GM18861 (cell line): Measurements from ENCODE around the gene PIGN.
"Not testable (repeated sequence)": the region's sequence is repeated elsewhere in the genome, so short reads cannot be mapped to it uniquely, and the experiment has no call there.

ENCODE experiments used
- ATAC-seq: cut with Tn5 transposase; IDR thresholded peaks from one replicate; pipeline ENCODE4 v1.9.1; 2021; ENCODE audit not compliant: unreplicated experiment

The PIGN gene

GRCh38 chr18:62069556-62069955 is 117.3 kb downstream of the PIGN start:
- ATAC-seq: no peak

DNA sequence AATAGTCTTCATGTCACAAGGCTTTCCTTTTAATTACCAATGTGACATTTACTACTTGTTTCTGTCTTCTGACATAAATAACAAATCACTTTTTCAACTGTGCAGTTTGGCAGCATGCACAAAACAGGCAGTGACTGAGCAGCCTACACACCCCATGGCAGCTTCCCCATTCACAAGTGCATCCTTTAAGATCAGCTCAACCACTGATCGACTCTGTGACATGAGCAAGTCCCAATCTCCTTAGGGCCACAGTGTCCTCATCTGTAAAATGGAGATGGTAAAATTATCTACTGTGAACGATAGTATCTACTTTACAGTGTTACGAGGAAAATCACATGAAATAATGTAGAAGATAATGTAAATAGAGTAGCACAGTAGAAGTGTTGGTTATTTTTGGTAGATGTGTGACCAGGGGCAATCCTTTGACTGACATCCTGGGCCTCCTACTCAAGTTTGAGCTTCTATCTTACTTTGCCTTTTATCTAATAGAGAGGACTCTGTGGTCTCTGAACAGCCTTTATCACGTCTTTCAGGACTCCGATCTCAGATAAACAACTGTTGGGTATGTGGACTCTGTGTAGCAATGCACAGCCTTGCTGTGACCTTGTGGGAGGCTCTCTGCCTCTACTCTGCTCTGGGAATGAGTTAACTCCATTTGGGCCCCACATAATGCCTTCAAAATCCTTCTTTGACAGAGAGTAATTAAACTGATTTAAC is 120.6 kb downstream of the PIGN start:
- ATAC-seq: no peak

DNA sequence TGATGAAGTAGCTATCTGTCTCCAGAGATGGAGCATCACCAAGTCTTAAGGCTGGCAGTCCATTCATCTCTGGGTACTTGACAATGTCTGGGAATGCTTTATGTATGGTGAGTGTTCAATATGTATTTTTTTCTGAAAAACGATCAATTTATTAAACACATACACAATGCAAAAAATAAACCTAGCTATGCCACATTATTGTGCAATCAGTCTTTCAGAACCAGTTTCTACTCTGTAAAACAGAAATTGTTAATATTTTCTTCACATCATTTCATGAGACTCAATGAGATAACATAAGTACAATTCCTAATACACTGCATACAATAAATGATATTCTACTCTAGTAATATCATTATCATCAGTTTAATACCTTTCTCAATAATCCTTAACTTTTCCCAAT is 122.5 kb downstream of the PIGN start:
- no peak for ATAC-seq

GRCh38 chr18:62061821-62062478 is 124.9 kb downstream of the PIGN start:
- no peak for ATAC-seq

GRCh38 chr18:62060820-62061219 is 126.0 kb downstream of the PIGN start:
- ATAC-seq: no peak

DNA sequence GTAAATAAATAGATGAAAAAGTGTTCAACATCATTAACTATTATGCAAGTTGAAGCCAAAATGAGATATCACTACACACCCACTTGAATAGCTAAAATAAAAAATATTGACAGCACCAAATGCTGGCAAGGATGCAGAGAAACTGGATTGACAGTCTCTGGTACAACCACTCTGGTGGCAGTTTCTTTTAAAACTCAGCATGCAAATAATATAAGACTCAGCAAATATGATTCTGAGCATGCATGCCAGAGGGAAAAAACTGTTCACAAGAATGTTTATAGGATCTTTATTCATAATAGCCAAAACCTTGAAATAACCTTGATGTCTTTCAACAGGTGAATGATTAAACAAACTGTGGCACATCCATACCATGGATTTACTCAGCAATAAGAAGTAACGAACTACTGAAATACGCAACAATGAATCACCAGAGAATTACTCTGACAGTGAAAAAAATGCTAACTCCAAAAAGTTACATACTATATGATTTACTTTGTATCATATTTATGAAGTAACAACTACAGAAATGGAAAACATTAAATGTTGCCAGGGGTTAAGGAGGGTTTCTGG is 131.8 kb downstream of the PIGN start:
- ATAC-seq: no peak

DNA sequence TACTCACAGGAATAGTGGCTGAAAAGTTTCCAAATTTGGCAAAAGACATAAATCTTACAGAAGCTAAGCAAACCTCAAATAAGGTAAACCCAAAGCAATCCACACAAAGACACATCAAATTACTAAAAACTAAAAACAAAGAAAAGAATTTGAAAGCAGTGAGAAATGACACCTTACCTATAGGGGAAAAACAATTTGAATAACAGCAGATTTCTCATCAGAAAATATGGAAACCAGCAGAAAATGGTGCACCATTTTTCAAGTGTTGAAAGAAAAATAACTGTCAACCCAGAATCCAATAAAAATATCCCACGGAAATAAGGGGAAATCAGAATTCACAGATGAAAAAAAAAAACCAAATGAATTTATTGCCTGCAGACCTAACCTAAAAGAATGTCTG is 138.6 kb downstream of the PIGN start:
- ATAC-seq: no peak

- no peak for ATAC-seq
Observed at GRCh38 chr18:62045316-62045715, 141.5 kb downstream of the PIGN start.

- ATAC-seq: no peak
Observed at GRCh38 chr18:62044490-62045000, 142.3 kb downstream of the PIGN start.

- ATAC-seq: no peak
Observed at GRCh38 chr18:62037989-62038778, 148.7 kb downstream of the PIGN start.

DNA sequence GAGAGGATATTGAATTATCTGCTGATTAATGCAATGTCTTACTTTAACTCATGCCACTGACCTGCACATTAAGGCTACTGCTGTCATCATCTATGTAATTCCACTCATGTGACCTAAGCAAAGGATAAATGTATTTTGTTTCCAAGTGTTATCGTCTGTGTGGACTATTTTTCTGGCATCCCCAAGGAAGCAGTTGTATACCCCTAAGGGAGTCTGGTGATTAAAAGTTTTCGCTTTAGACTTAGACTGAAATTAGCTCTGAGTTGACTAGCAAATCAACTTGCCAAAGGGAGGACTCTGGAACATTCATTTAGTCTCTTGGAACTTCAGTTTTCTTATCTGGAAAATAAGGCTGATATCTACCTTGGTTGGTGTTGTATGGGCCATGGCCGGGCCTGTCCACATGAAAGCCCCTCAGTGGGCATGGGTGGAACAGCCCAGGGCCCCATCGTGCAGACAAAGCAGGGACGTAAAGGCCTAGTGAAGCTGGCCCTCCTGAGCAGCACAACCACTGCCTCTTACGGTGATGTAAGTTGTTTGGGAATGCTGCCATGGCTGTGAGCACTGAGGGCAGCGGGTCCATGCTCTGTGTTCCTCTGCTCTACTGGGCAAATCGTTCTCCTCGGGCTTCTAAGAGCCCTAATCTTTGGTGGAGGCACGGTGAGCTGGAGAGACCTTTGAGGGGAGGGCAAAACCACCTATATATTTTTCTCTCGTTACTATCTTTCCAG is 149.7 kb downstream of the PIGN start:
- ATAC-seq: no peak

DNA sequence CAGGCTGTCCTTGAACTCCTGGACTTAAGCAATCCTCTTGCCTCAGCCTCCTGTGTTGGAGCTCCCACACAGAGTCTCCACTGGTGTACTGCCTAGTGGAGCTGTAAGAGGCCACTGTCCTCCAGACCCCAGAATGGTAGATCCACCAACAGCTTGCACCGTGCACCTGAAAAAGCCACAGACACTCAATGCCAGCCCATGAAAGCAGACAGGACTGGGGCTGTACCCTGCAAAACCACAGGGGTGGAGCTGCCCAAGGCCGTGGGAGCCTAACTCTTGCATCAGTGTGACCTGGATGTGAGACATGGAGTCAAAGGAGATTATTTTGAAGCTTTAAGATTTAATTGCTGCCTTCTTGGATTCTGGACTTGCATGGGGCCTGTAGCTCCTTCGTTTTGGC is 152.6 kb downstream of the PIGN start:
- not testable (repeated sequence) for ATAC-seq

DNA sequence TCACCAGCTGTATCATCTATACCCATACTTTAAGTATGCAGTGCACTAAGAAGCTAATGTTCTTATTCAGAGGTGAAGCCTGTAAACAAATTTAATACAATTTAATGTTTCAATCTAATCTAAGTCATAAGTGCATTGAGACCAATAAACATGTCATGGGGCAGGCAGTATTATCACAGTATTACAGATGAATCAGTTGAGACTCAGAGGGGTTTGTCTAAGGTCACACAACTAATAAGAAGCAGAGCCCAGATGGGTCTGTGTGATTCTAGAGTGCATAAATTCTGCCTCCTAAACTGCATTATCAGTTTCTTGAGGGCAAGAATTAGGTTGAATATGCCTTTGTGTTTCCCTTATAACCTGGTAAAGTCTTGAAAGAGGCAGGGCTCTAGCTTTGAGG is 153.1 kb downstream of the PIGN start:
- ATAC-seq: no peak

DNA sequence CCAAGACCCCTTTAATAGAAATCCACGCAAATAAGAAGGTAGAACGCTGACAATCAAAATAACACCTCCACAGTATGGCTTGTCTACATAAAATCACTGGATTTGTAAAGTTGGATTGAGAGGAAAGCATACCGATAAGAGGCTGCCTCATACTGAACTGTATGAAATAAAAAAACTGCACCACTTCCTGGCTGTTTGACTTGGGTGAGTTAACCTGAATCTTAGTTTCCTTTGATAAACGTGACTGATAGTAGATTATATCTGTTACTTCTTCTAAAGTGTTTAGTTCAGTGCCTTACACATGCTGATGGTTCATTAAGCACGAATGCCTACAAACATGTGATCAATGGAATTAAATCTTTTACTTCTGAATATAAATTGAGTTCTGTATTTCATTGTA is 153.6 kb downstream of the PIGN start:
- ATAC-seq: no peak

DNA sequence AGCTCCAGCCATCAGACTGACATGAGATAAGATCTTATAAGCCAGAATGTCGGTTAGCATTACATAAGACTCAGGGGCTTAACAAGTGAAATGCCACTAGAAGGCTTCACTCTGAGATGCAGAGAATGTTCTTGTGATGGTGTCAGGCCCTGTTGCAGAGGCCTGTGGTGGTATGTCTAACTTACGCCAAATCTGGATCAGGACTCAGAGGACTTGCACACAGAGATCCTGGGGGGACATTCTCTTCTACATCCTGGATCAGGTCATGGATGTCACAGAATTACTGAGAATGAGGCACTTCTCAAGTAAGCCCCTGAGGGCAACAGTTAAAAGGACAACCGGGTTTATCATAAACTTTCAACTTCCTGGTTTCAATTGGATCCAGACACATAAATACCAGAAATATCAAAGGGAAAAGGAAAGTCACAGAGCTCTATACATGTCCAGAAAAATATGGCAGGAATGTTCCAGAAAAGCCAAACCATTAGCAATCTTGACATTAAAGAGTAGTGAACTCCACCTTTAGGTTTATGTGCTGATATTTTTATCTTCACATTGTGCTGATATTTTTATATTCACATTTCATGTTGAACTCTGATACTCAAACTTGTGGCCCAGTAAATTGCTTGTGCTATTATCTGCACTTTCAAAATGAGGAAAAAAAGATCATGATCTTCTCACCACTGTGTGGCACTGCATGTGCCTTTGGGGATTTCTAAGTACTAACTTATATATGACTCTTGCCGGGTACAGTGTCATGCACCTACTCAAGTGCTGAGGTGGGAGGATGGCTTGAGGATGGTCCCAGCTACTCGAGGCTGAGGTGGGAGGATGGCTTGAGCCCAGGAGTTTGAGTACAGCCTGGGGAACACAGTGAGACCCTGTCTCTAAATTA is 156.5 kb downstream of the PIGN start:
- ATAC-seq: no peak

DNA sequence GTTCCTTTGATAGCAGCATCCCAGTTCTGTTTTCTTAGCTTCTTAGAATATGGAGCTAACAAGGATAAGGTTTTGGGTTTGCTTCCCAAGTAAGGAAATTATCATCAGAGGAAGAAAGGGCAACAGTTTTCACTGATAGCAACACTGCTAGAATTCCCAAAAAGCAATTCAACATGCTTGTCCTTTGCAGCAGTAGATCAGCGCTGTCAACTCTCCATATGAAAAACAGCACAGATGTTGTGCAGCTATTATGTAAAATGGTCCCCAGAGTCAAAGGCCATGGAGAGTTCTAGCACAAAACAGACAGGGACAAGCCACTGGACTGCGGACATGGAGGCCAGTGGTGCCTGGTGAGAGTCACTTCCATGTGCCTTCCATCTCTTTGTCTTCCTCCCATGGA is 158.1 kb downstream of the PIGN start:
- no peak for ATAC-seq

DNA sequence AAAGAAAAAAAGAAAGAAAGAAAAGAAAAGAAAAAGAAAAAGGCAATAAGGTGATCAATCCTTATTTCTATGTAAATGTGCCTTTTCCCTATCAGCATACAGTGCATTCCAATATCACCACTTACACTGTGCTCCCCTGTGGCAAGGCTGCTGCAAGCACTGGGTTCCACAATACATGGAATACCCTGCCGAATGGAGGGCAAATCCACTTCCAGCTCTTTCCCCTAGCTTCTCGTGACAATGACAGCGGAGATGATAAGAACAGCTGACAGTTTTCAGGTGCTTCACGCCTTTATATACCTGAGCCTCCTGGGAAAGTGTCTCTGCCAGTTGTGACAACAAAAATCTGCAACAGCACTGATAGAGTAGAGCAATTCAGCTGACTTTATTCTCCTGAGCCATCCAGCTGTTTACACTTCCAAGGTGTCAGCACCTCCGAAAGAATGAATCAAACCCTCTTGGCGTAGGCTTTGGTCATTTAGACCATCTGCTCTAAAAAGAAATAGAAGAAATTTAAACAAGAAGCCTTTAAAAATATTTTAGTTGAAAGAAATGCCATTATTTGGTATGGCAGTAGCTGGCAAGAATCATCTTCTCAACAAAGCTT is 158.8 kb downstream of the PIGN start:
- no peak for ATAC-seq

- no peak for ATAC-seq
Observed at GRCh38 chr18:62026586-62026985, 160.3 kb downstream of the PIGN start.

GRCh38 chr18:62024983-62025382 is 161.9 kb downstream of the PIGN start:
- no peak for ATAC-seq
